HEK293T (cell line): Measurements from ENCODE around the gene CYB561A3.

Experiments used
- ARNT ChIP-seq: fragments of 450-650 bp; IDR thresholded peaks from 2 replicates; pipeline ENCODE4 v1.6.1; 2017; ENCODE audit warnings: mild to moderate bottlenecking
- BHLHE40 ChIP-seq: fragments of 450-650 bp; IDR thresholded peaks from 2 replicates; pipeline ENCODE4 v1.6.1; 2016; ENCODE audit warnings: mild to moderate bottlenecking, moderate library complexity, borderline replicate concordance
- CTBP1 ChIP-seq: fragments of 450-650 bp; IDR thresholded peaks from 2 replicates; pipeline ENCODE4 v1.6.1; 2016; ENCODE audit warnings: borderline replicate concordance
- ELF4 ChIP-seq: fragments of 450-650 bp; IDR thresholded peaks from 2 replicates; pipeline ENCODE4 v1.6.1; 2017; ENCODE audit warnings: antibody characterized with exemption
- FOXA1 ChIP-seq: fragments of 450-650 bp; IDR thresholded peaks from 2 replicates; pipeline ENCODE4 v1.6.1; 2016; ENCODE audit warnings: mild to moderate bottlenecking
- FOXM1 ChIP-seq: fragments of 450-650 bp; IDR thresholded peaks from 2 replicates; pipeline ENCODE4 v1.6.1; 2017; ENCODE audit warnings: mild to moderate bottlenecking, borderline replicate concordance
- HDGF ChIP-seq: fragments of 450-650 bp; IDR thresholded peaks from 2 replicates; pipeline ENCODE4 v1.6.1; 2017; ENCODE audit warnings: antibody characterized with exemption, borderline replicate concordance
- NFRKB ChIP-seq: fragments of 450-650 bp; IDR thresholded peaks from 2 replicates; pipeline ENCODE4 v1.6.1; 2016; ENCODE audit warnings: mild to moderate bottlenecking, moderate library complexity
- SP1 ChIP-seq: fragments of 450-650 bp; IDR thresholded peaks from 2 replicates; pipeline ENCODE4 v1.6.1; 2017
- SUZ12 ChIP-seq: fragments of 450-650 bp; IDR thresholded peaks from 2 replicates; pipeline ENCODE4 v1.6.1; 2016; ENCODE audit warnings: mild to moderate bottlenecking

GRCh38 chr11:61309739-61310138 lies 51.9 kb downstream of the CYB561A3 start:
- TF ChIP-seq BHLHE40: no peak
- TF ChIP-seq HDGF: no peak
- no peak for TF ChIP-seq FOXA1
- TF ChIP-seq ELF4: no peak
- no peak for TF ChIP-seq NFRKB
- no peak for TF ChIP-seq FOXM1
- no peak for TF ChIP-seq ARNT
- no peak for TF ChIP-seq CTBP1
- TF ChIP-seq SP1: no peak
- no peak for TF ChIP-seq SUZ12
